GM18951 (cell line): ENCODE results near the gene HPGD.

Source experiments
- POLR2A ChIP-seq: IDR thresholded peaks from 4 replicates; pipeline ENCODE4 v1.6.1; 2011; ENCODE audit warnings: mild to moderate bottlenecking; ENCODE audit not compliant: insufficient read length, insufficient read depth; ENCODE audit errors: extremely low read depth
- in situ Hi-C: fragments of 300-500 bp; cut with MboI; formaldehyde crosslinking; loops from one replicate; pipeline ENCODE4 v1.12.0; 2022; ENCODE audit warnings: low sequenced_read_pairs, mixed read lengths, inconsistent platforms; ENCODE audit not compliant: unreplicated experiment

The HPGD gene

DNA sequence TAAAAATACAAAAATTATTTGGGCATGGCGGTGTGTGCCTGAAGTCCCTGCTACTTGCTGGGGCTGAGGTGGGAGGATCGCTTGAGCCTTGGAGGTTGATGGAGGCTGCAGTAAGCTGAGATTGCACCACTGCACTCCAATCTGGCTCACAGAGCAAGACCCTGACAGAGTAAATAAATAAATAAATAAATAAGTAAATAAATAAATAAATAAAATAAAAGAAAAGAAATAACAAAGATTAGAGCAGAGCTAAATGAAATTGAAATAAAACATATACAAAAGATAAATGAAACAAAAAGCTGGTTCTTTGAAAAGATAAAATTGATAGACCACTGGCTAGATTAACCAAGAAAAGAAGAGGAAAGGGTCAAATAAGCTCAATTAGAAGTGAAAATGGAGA lies 43.1 kb downstream of the HPGD start:
- TF ChIP-seq POLR2A, result no peak
- in situ Hi-C loops, result no loop called here

DNA sequence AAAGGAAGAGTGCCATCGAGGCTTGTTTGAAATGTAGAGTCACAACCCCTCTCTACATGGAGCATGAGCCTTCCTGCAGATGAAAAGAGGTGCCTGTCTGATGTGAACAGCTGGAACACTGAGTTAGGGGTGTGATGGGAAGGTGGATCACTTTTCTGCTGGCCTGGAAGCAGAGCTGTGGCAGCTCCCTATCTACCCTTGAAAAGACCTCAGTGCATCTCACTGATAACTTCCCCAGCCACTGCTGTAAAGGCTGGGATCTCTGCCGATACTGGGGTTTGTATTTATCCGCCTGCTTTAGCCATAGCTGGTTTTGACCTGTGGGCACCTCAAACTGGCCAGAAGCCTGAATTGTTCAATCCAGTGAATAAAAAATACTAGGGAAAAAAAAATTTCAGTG lies 46.8 kb downstream of the HPGD start:
- in situ Hi-C loops, result no loop called here
- TF ChIP-seq POLR2A, result no peak

DNA sequence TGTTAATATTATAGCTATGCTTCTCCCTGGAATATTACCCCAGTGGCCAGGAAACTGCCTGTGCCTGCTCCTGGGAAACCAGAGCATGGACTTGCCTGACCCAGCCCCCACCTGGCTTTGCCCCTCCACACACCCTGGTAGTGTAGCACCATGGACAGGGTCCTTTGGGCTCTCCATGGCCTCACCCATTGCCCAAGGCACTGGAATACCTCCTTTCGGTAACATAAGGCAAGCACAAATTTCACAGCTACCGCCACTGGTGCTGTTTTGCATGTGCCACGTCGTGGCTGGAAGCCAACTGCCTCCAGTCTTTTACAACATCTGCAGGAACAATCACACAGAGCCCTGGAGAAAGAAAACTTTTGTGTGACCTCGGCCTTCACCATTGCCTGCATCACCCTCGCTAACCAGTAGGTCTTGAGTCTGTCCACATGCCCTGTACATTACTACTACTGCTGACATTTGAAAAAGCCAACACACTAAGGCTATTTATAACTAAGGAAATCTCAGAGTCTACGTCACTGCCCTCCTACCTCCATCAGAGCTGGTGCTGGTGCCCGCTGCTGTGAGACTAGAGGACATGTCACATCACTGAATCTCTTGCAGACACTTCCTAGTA lies 47.7 kb downstream of the HPGD start:
- in situ Hi-C loops, result no loop called here
- no peak for TF ChIP-seq POLR2A

DNA sequence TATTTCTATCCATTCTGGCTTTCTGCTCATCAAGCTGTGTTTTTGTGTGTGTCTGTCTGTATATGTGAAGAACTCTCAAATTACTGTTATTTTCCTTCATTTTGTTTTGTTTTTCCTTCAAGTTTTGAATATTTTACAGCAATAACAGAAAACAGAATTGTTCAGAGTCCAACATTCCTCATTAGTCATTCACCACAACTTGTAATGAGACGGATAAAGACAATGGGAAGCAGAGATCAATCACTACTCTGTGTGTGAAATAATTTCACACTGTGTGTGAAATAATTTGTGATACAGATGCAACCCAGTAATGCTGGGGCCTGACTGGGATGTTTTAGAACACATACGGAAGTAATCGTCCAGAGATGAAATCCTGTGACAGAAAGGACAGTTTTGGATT lies 55.2 kb downstream of the HPGD start:
- in situ Hi-C loops, result no loop called here
- no peak for TF ChIP-seq POLR2A

DNA sequence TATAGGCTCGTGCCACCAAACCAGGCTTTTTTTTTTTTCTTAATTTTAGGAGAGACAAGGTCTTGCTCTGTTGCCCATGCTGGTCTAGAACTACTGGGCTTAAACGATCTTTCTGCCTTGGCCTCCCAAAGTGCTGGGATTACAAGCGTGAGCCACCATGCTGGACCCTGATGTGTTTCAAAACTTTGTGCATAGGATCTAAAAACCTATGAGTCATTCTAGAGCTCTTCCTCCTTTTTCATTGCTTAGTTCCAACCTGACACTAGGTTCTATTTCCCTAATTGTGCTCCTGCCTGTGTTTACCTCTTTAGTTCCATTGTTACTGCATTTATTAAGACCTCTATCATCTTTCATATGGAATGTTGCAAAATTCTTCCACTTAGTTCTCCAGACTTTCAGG lies 57.3 kb downstream of the HPGD start:
- in situ Hi-C loops, result no loop called here

DNA sequence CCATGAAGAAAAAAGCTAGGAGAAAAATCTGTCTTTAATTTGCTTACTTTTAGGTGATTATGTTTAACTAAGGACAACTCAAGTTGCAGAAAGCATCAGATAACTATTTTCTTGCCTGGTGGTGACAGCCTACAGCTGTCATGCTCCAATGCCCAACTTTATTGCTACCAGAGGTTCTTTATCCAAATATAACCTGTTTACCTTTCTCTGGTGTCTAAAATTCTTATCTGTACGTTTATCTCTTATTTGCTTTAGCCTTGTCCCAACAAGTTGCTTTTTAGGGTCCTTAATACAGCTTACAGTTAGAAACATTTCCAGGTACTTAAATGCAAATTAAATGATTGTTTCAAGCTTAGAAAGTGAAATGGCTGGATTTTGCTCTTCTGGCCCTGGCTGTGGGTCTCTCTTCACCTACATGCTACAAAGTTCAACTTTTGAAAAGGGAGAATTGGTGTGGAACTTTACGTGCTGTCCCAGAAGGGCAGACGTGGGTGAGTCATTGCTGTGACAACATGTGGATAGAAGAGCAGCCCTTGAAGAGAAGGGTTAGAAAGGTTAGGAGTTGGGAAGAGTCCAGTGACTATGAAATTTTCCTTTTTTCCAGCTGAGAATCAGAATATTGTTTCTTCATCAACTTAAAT lies 60.7 kb downstream of the HPGD start:
- in situ Hi-C loops, result no loop called here
- TF ChIP-seq POLR2A, result no peak

More for the DNA sequence above, 57.3 kb downstream of the HPGD start:
- TF ChIP-seq POLR2A, result no peak

DNA sequence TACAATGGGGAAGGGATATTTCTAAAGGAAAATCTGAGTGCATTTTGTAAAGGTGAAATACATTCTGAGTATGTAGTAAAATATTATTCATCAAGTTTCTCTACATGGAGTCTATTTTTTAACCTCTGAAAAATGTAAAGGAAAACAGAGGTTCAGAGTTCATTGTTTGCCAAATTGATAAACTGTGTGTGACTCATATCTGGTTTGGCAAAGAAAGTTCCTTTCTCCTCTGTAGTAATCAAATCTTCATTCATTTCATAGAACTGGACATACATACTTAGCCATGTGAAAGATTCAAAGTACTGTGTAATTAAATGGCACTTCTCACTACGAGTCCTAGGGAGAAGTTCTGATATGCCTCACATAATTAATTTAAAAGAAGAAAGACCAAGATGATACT lies 61.6 kb downstream of the HPGD start:
- in situ Hi-C loops, result no loop called here
- no peak for TF ChIP-seq POLR2A

DNA sequence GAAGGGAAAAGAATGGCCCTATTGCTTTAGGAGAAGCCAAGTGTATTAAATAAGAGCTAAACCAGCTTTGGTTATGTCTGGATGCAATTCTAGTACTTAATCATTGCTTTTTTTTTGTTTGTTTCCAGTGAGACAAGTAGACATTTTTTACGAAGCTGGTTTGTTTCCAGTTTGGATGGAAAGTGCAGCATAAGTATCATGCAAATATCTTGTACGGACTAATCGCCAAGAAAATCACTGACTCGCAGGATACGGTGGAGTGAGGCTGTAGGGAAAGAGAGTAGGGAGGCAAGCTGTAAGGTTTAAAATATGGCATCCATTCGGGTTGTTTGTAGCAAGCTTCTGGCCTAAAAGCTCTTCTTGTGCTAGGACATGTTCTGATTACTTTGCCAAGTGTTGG lies 64.8 kb downstream of the HPGD start:
- no peak for TF ChIP-seq POLR2A
- in situ Hi-C loops, result no loop called here

DNA sequence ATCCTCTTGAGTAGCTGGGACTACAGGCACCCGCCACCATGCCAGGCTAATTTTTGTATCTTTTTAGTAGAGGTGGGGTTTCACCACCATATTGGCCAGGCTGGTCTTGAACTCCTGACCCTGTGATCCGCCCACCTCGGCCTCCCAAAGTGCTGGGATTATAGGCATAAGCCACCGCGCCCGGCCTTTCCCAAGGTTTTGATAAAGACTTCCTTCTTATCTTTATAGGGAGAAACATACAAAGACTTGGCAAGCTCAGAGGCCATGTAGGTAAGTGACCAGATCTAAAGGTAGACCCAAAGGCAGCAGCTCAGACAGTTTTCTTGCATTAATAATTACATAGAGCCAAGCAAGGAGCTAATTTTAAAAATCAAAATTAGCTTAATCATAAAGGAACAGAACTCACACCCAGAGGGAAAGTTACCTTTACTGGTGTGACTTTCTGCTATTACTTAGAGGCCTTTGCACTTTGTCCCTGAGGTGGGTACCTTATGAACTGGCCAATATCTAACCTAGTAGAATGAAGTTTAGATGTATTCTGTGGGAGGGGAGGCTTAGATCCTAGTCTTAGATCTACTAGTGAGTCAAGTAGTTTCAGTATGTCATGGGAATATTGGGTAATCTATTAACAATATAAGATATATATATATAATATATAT lies 67.3 kb downstream of the HPGD start:
- in situ Hi-C loops, result no loop called here
- TF ChIP-seq POLR2A, result no peak

DNA sequence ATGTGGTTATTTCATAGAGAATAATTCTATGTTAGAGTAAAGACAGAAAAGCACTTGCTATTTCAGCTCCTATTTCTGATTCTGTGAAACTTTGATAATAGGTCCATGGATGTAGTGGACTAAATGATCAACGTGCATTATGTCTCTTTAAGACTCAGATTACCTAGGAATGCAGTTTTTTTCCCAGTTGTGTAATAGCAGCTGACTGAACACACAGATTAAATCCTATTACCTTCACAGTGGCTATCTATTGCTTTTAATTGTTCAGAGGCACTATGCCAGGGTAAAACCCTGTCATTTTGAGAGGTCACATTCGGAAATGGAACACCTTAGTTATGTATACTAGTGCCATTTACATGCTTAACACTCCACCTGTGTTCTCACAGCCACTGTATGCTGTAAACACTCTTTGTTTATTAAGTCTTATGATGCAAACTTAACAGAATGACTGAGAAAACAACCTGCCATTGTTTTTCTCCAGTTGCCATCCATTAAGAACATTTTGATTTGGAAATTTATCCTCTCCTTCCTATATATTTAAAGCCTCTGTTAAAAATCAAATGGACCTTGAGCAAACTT lies 70.5 kb downstream of the HPGD start:
- in situ Hi-C loops, result no loop called here
- TF ChIP-seq POLR2A, result no peak

DNA sequence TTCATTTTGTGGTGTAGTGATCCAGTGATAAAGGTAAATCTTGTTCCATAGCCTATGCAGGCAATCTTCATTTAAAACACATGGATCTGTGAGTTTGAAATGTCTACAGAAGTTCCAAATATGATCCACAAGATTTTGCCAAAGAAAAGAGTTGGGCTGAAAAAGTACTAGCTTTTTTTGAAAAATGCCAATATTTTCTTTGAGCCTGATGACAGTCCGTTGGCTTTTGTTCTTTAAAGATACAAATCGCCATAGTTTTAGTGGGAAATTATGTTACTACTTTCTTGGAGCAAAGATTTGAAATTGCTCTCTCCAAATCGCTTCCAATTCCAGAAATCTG lies 71.5 kb downstream of the HPGD start:
- in situ Hi-C loops, result no loop called here
- no peak for TF ChIP-seq POLR2A

DNA sequence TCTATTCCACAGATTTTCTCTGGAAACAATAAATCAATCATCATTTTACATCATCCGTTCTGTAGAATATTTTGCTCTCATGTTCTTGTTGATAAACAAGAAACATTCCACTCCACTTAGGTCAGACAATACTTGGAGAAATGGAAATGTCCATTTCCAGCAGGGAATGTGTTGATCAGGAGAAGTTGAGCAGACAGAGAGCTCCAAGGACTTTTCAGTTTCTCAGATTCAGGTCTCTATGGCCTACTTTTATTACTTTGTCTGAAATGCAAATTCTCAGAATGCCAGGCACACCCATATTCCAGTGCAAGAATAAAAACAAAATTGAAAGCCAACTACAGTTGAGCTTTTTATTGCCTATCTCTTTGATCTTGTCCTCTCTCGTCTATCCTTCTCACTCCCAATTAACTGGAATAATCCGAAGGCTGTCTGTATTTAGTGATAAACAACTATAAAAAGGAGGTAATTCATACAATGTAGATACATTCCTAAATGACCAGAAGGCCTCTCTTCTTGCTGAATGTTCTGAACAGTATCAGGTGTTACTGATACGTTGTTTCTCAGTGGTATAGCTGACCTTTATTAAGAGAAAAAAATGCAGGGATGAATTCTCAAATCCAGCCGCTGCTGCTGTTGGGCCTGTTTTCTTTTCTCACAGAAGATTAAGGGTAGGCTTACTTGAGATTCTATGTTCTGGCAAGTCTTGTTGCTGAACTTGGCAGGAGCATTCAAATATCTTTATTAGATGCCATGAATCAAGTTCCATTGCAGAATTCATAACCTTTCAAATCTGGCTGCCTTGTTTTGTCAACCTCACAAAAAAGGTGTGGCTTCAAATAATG lies 72.1 kb downstream of the HPGD start:
- in situ Hi-C loops, result no loop called here
- no peak for TF ChIP-seq POLR2A

DNA sequence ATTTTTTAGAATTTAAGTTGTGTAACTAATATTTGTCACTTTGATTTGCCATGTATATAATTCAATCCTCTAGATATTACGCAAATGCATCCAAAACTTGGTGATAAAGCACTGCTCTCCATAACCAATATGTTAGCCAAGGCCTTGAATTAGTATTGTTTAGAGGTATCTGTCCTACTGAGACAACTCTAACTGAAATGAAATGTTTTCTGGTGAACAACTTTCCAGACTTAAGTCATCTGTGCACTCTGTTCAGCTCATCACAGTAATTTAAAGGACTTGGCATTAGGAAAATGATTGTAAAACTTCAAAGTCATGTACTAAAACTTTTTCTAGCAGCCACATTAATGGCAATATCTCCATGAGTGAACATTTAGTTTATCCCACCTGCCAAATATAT lies 73.1 kb downstream of the HPGD start:
- TF ChIP-seq POLR2A, result no peak
- in situ Hi-C loops, result no loop called here
